BE2C (cell line): ENCODE measurements around the gene DOC2B.

Source experiments
- DNase-seq: peaks from one replicate; pipeline ENCODE4 v3.0.0-alpha.2; 2020
- H3K27me3 ChIP-seq: fragments of 250-450 bp; sonication (Bioruptor Pico); 2 replicates; pipeline ENCODE4 v1.5.1; 2020; ENCODE audit warnings: mild to moderate bottlenecking
- H3K36me3 ChIP-seq: fragments of 250-450 bp; sonication (Bioruptor Pico); 2 replicates; pipeline ENCODE4 v1.5.1; 2020; ENCODE audit warnings: mild to moderate bottlenecking
- H3K4me1 ChIP-seq: fragments of 250-450 bp; sonication (Bioruptor Pico); 2 replicates; pipeline ENCODE4 v1.5.1; 2020
- H3K4me3 ChIP-seq: 2 replicates; pipeline ENCODE4 v1.5.1; 2011; ENCODE audit warnings: low read depth, low read length
- H3K9me3 ChIP-seq: fragments of 250-450 bp; sonication (Bioruptor Pico); 2 replicates; pipeline ENCODE4 v1.5.1; 2020
- CTCF ChIP-seq: IDR thresholded peaks from 2 replicates; pipeline ENCODE4 v1.5.1; 2012; ENCODE audit warnings: mild to moderate bottlenecking, low read depth, low read length

Gene DOC2B

GRCh38 chr17:197352-197751 lies 15.9 kb upstream of the DOC2B start:
- no peaks in the 10 kb centered on the region for H3K36me3 ChIP-seq
- no peak for TF ChIP-seq CTCF
- H3K4me3 ChIP-seq = no peak overlapping the region
- no peaks in the 10 kb centered on the region for H3K9me3 ChIP-seq
- H3K4me1 ChIP-seq = no peaks in the 10 kb centered on the region
- DNase-seq = no peak
- no peaks in the 10 kb centered on the region for H3K27me3 ChIP-seq

GRCh38 chr17:194828-195602 lies 13.6 kb upstream of the DOC2B start:
- no peak for DNase-seq
- Histone ChIP-seq H3K4me3 (no peak overlapping the region), H3K9me3 (no peaks in the 10 kb centered on the region), H3K4me1 (no peaks in the 10 kb centered on the region), H3K36me3 (no peaks in the 10 kb centered on the region), H3K27me3 (no peaks in the 10 kb centered on the region)
- TF ChIP-seq CTCF = no peak

GRCh38 chr17:193841-194806 lies 12.7 kb upstream of the DOC2B start:
- DNase-seq = no peak

GRCh38 chr17:193426-193810 lies 12.0 kb upstream of the DOC2B start:
- H3K4me1 ChIP-seq = no peaks in the 10 kb centered on the region
- no peaks in the 10 kb centered on the region for H3K9me3 ChIP-seq
- no peak for TF ChIP-seq CTCF
- H3K4me3 ChIP-seq = no peak overlapping the region
- no peak for DNase-seq
- no peaks in the 10 kb centered on the region for H3K27me3 ChIP-seq
- no peaks in the 10 kb centered on the region for H3K36me3 ChIP-seq

More at GRCh38 chr17:193841-194806, 12.7 kb upstream of the DOC2B start:
- Histone ChIP-seq H3K4me3 (no peak overlapping the region), H3K9me3 (no peaks in the 10 kb centered on the region), H3K4me1 (no peaks in the 10 kb centered on the region), H3K27me3 (no peaks in the 10 kb centered on the region), H3K36me3 (no peaks in the 10 kb centered on the region)
- TF ChIP-seq CTCF = no peak

GRCh38 chr17:192666-193425 lies 11.4 kb upstream of the DOC2B start:
- Histone ChIP-seq H3K36me3 (no peaks in the 10 kb centered on the region), H3K9me3 (no peaks in the 10 kb centered on the region), H3K4me1 (no peaks in the 10 kb centered on the region), H3K4me3 (no peak overlapping the region), H3K27me3 (no peaks in the 10 kb centered on the region)
- no peak for DNase-seq
- no peak for TF ChIP-seq CTCF
